Measurements from ENCODE around the gene CCK. TPM values are rescaled to one million over a fixed set of nuclear protein-coding genes. Genes with fewer than 3 reads are reported as not detected.

CCK gene
- polyA plus RNA-seq, 3 donors: not detected

DNA sequence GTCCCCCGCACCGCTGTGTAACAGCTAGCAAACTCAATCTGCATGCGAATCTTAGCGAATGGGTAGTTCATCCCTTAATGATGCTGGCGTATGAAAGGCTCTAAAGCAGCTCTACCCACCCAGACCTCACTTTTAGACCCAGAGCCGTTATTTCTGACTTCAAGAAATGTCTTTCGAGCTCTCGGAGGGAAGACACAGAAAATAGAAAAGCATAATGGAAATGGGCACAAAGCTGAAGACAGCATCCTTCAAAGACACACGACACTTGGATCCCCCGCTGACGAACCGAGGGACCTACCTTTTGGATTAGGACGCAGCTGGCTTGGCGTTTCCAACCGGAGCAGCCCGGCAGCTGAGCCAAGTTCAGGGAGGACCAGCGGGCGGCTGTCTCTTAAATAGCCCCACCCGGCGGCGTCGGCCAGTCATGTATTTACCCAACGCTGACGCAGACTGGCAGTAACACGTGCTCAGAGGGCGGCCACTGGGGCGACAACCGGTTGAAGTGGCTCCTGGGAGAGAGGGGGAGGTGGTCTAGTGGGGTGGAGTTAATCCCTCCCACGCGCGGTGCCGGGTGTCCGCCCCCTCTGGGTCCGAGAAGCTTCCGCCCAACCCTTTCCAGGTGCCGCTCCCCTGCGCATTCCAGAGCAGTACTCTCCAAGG, 1.5 kb downstream of the CCK start:
- Histone ChIP-seq H3K4me3 (replicated peaks in 1 of 3; ENCODE audit: low read depth in 2 of 3, low read length in 3 of 3) (no peak overlapping the region), H3K27me3 (ENCODE audit: control insufficient read depth in 2 of 2, insufficient read depth in 2 of 2, low read length in 2 of 2) (peaks cover 44 to 87% of the 10 kb centered on the region in 2 donors), H3K27ac (ENCODE audit: low read depth in 1 of 2, low read length in 2 of 2) (no peak overlapping the region), H3K4me1 (ENCODE audit: control insufficient read depth in 1 of 2, insufficient read depth in 2 of 2, low read length in 2 of 2) (peaks cover 0 to 2% of the 10 kb centered on the region in 2 donors), H3K79me2 (ENCODE audit: insufficient read depth, low read length) (no peaks in the 10 kb centered on the region), H3K36me3 (replicated peaks in 1 of 2; ENCODE audit: control insufficient read depth in 1 of 2, insufficient read depth in 2 of 2, low read length in 2 of 2) (no peaks in the 10 kb centered on the region), H3K9me3 (replicated peaks in 1 of 2; ENCODE audit: control insufficient read depth in 1 of 2, insufficient read depth in 1 of 2, low read length in 2 of 2) (peaks cover 4 to 21% of the 10 kb centered on the region in 2 donors), H2AFZ (ENCODE audit: insufficient read depth, low read depth, low read length, poor library complexity, severe bottlenecking) (no peak overlapping the region), H4K20me1 (ENCODE audit: insufficient read depth, low read length) (no peaks in the 10 kb centered on the region), H3K4me2 (replicated peaks; ENCODE audit: extremely low read depth, low read length, poor library complexity, severe bottlenecking) (no peak overlapping the region), H3K9ac (ENCODE audit: insufficient read depth, low read length, poor library complexity, severe bottlenecking) (no peak overlapping the region)
- H3K9me3 Mint-ChIP-seq: peaks cover 5 to 21% (median 9%) of the 10 kb centered on the region in 7 donors
- DNase-seq: no peak
- 9% methylated on average over 32 of the region's 37 CpGs for WGBS (ENCODE audit: insufficient coverage)
- peak overlapping the region in 1 of 2 donors; percentile 73 for H3K4me3 Mint-ChIP-seq
- TF ChIP-seq, protein P1, sequence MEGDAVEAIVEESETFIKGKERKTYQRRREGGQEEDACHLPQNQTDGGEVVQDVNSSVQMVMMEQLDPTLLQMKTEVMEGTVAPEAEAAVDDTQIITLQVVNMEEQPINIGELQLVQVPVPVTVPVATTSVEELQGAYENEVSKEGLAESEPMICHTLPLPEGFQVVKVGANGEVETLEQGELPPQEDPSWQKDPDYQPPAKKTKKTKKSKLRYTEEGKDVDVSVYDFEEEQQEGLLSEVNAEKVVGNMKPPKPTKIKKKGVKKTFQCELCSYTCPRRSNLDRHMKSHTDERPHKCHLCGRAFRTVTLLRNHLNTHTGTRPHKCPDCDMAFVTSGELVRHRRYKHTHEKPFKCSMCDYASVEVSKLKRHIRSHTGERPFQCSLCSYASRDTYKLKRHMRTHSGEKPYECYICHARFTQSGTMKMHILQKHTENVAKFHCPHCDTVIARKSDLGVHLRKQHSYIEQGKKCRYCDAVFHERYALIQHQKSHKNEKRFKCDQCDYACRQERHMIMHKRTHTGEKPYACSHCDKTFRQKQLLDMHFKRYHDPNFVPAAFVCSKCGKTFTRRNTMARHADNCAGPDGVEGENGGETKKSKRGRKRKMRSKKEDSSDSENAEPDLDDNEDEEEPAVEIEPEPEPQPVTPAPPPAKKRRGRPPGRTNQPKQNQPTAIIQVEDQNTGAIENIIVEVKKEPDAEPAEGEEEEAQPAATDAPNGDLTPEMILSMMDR (IDR thresholded peaks at IDR 0.05): no peak
- peaks cover 64 to 85% (median 75%) of the 10 kb centered on the region in 3 donors for H3K27me3 Mint-ChIP-seq (ENCODE audit: low read depth in 3 of 3)
- H3K4me1 Mint-ChIP-seq: peaks cover 8% of the 10 kb centered on the region
- intact Hi-C loops (cut with micrococcal nuclease): no loop called here
- no peak overlapping the region for H3K27ac Mint-ChIP-seq
- no peaks in the 10 kb centered on the region for H3K36me3 Mint-ChIP-seq

DNA sequence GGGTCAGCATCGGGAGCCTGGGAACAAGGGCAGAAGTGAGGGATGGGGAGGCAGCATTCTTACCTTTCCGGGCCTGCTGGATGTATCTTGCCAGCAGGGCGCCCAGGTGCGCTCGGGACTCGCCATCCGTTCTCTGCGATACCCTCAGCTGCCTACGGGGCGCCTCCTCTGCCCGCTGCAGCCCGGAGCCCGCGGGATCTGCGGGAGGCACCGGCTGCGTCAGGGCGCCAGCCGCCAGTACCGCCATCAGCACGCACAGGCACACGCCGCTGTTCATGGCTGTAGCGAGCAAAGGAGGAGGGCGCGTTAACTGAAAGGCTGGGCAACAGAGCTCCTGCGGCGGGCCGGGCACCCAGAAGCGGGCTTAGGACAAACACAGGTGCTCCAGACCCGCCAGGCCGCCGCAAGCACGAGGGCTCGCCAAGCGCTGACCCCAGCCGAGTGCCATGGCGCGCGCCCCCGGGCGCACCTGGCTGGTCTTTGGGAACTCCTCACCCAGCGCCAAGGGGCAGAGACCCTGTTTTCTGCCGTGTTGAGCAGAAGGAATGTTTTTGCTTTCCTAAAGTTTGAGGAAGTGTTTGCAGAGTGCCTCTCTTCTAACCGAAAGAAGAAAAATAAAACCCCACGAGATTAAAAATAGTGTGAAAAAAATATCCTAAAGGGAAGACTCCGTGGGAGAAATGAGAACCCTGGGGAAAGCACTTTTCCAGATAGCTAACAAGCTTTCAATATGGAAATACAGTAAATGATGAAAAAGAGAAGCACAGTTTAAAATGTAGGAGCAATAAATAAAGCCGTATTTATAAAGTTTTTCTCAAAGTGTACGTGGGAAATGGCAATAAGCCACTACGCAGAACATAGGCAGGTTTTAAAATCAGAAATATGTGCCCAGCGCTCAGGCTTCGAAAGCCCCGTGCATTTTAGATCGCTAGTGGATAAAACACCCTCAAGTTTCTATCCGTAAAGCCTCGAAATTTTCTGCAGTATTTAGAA, 2.3 kb downstream of the CCK start:
- Histone ChIP-seq H3K27ac (ENCODE audit: low read depth in 1 of 2, low read length in 2 of 2) (no peak overlapping the region), H4K20me1 (ENCODE audit: insufficient read depth, low read length) (no peaks in the 10 kb centered on the region), H3K9ac (ENCODE audit: insufficient read depth, low read length, poor library complexity, severe bottlenecking) (no peak overlapping the region), H3K4me2 (replicated peaks; ENCODE audit: extremely low read depth, low read length, poor library complexity, severe bottlenecking) (peak overlapping the region; percentile 22), H3K27me3 (ENCODE audit: control insufficient read depth in 2 of 2, insufficient read depth in 2 of 2, low read length in 2 of 2) (peaks cover 44 to 80% of the 10 kb centered on the region in 2 donors), H3K9me3 (replicated peaks in 1 of 2; ENCODE audit: control insufficient read depth in 1 of 2, insufficient read depth in 1 of 2, low read length in 2 of 2) (peaks cover 4 to 21% of the 10 kb centered on the region in 2 donors), H3K4me3 (replicated peaks in 1 of 3; ENCODE audit: low read depth in 2 of 3, low read length in 3 of 3) (no peak overlapping the region), H2AFZ (ENCODE audit: insufficient read depth, low read depth, low read length, poor library complexity, severe bottlenecking) (no peak overlapping the region), H3K4me1 (ENCODE audit: control insufficient read depth in 1 of 2, insufficient read depth in 2 of 2, low read length in 2 of 2) (peaks cover 0 to 2% of the 10 kb centered on the region in 2 donors), H3K36me3 (replicated peaks in 1 of 2; ENCODE audit: control insufficient read depth in 1 of 2, insufficient read depth in 2 of 2, low read length in 2 of 2) (no peaks in the 10 kb centered on the region), H3K79me2 (ENCODE audit: insufficient read depth, low read length) (no peaks in the 10 kb centered on the region)
- peaks cover 8% of the 10 kb centered on the region for H3K4me1 Mint-ChIP-seq
- no peak overlapping the region for H3K27ac Mint-ChIP-seq
- peak overlapping the region in 1 of 2 donors; percentile 82 for H3K4me3 Mint-ChIP-seq
- H3K36me3 Mint-ChIP-seq: no peaks in the 10 kb centered on the region
- peaks cover 69 to 81% (median 71%) of the 10 kb centered on the region in 3 donors for H3K27me3 Mint-ChIP-seq (ENCODE audit: low read depth in 3 of 3)
- TF ChIP-seq, protein P1 (IDR thresholded peaks at IDR 0.05): no peak
- H3K9me3 Mint-ChIP-seq: peaks cover 5 to 21% (median 10%) of the 10 kb centered on the region in 7 donors
- WGBS (ENCODE audit: insufficient coverage): 0% methylated on average over 41 of the region's 56 CpGs
- intact Hi-C loops (cut with micrococcal nuclease): no loop called here
- DNase-seq: no peak
